HG03432 (cell line): Measurements from ENCODE around the gene SCPEP1.
"Not testable (repeated sequence)": the region's sequence is repeated elsewhere in the genome, so short reads cannot be mapped to it uniquely, and the experiment has no call there.

Source experiments
- ATAC-seq: cut with Tn5 transposase; IDR thresholded peaks from one replicate; pipeline ENCODE4 v1.9.1; 2021; ENCODE audit warnings: mild to moderate bottlenecking, moderate library complexity; ENCODE audit not compliant: unreplicated experiment

Gene SCPEP1, protein sequence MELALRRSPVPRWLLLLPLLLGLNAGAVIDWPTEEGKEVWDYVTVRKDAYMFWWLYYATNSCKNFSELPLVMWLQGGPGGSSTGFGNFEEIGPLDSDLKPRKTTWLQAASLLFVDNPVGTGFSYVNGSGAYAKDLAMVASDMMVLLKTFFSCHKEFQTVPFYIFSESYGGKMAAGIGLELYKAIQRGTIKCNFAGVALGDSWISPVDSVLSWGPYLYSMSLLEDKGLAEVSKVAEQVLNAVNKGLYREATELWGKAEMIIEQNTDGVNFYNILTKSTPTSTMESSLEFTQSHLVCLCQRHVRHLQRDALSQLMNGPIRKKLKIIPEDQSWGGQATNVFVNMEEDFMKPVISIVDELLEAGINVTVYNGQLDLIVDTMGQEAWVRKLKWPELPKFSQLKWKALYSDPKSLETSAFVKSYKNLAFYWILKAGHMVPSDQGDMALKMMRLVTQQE

DNA sequence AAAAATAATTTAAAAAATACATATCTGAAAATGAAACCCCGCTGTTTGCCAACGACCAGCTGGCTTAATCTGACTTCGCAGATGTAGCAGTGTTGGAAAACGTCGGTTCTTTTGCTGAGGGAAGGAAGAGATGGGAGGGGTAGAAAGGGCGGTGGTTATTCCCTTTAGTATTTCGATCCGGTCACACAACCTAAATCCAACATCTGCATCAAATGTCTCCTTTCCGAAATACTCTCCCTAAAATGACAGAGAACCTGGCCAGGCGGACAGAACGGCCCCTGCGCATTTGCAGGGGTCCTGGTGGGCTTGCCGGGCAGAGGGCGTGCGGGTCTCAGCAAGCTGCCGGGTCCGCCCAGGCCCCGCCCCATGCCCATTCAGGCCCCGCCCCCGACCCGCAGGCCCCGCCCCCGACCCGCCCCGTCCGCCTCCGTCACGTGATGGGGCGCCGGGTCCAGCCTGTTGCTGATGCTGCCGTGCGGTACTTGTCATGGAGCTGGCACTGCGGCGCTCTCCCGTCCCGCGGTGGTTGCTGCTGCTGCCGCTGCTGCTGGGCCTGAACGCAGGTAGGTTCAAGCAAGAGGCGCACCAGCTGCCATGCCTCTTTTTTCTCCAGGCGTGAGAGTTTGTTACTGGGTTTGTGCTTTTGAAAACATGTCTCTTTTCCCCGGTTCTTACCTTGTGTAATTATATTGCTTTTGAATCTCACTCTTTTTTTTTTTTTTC lies at the start of gene SCPEP1:
TSS of gene SCPEP1 (plus strand) at position 459 of the 723 bp plus-strand sequence. CDS start at position 488, 29 bp downstream.
- ATAC-seq = peak; percentile 81

DNA sequence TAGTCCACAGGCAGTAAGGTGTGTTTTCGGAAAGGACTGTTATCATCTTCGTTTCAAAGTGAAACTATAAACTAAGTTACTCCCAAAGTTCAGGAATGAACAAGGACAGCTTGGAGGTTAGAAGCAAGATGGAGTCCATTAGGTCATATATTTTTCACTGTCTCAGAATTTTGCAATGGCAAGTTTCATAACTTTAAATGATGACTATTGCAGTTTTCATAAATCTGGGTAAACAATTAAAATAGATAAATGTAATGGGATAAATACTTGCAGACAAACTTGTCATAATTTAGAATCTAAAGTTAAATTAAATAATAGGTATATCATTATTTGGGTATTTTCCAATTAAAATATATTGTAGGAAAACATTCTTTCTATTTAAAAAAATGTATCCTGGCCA lies 49.3 kb upstream of the SCPEP1 start:
- no peak for ATAC-seq

DNA sequence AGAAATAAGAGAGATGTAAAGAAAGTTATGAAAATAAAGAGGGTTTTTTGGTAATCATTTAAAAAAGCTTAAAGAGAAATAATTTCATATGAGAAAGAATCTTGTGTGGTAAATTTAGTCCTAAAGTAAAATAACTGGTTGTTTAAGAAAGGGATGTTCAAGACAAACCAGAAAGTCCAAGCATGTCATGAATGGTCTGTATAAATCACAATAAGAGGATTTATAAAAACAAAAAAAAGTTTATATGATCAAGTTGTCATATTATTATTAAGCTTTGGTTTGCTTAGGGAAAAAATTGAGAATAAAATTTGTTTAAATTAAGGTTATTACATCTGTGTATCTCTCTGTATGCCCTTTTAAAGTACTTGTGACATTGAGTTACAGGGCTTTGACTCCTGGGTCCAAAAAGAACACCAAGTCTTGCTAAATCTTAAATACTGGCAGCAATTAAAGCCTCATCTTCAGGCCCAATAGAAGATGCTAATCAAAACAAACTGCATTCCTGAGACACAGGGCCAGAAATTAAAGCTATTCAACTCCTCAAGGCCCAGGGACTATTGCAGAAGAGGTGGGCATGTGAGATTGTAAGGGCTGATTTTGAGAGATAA lies 48.5 kb upstream of the SCPEP1 start:
- no peak for ATAC-seq

DNA sequence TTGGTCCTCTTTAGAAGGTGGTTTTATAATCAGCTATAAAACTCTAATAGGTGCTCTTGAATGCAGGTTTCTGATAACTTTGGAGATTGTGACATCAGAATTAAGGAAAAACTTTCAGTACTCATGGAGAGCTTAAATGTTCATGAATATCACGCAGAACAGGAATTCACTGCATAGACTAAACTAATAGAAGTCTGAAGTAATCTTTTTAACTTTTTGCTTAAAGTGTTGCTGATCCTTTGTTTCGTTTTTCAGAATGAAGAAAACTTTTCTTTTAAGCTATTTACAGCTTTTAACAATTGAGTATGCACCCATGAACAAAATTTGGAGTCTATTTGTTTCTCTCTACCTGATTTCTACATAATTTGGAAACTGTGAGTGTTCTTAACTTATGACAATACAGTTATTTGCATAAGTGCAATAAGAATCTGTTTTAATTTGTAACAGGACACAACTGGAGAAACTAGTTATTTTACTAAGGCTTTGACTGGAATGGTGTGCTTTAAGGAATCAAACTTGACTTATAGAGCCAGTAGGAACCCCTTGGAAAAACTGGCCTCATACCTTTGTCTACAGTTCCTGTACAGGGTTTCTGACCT lies 47.1 kb upstream of the SCPEP1 start:
- ATAC-seq = no peak

DNA sequence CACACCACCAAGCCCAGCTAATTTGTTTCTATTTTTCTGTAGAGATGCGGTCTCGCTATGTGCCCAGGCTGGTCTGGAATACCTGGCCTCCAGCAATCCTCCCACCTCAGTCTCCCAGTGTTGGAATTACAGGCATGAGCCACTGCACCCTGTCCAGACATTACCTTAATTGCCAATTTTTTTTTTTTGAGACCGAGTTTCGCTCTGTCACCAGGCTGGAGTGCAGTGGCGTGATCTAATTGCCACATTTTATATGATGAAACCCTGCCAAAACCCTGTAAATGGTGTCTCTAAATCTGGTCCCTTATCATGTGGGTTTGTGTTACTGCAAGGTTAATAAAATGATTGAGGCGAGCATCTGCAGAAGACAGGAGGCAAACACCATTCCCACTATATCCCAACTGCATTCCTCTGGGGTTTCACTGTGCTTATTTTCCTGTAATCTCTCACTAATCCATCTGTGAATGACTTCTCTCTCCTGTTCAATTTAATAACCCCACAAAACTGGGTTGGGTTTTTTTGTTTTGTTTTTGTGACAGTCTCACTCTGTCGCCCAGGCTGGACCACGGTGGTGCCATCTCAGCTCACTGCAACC lies 44.7 kb upstream of the SCPEP1 start:
- no peak for ATAC-seq

DNA sequence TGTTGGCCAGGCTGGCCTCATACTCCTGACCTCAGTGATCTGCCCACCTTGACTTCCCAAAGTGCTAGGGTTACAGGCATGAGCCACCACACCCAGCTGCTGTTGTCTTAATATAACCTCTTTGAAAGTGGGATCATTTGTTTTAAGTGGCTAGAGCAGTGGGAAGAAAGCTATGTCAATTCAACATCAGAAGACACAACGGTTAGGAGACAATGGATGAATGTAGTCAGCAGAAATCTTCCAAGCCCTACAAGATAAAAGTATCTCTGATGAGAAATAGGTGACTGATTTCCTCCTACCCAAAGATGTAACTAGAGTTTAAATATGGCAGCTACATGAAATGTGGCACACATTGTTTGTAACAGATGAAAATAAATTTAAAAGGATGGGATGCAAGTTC lies 44.1 kb upstream of the SCPEP1 start:
- no peak for ATAC-seq

DNA sequence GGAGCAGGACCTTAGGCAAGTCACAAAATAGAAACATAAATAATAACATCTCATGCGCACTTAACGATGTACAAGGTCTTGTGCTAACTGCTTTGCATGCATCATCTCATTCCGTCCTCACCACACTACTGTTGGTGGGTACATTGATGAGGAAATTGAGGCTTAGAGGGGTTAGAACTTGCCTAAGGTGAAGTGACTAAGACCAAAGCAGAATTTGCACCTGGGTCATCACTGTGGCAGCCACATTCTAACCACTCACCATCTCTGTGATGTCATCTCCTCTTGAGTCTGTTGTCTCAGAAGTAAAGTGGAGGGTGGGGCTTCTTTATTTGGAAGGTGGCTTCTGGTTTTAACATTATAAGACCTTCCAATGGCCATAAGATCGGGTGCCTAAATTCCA lies 43.7 kb upstream of the SCPEP1 start:
- no peak for ATAC-seq

DNA sequence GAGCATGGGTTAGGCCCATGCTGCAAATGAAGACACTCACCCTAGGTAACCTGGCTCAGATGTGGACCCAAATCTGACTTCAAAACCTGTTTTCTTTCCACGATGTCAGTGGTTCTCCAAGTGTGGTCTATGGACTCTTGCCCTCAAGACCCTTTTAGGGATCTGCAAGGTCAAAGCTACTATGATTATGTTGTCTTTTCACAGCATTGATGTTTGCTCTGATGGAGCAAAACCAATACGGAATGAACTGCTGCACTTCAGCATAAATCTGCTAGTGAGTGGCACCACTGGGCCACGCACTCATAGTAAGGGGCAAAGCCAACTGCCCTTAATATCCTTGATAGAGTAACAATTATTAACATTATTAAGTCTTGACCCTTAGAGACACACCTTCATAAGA lies 42.5 kb upstream of the SCPEP1 start:
- no peak for ATAC-seq

DNA sequence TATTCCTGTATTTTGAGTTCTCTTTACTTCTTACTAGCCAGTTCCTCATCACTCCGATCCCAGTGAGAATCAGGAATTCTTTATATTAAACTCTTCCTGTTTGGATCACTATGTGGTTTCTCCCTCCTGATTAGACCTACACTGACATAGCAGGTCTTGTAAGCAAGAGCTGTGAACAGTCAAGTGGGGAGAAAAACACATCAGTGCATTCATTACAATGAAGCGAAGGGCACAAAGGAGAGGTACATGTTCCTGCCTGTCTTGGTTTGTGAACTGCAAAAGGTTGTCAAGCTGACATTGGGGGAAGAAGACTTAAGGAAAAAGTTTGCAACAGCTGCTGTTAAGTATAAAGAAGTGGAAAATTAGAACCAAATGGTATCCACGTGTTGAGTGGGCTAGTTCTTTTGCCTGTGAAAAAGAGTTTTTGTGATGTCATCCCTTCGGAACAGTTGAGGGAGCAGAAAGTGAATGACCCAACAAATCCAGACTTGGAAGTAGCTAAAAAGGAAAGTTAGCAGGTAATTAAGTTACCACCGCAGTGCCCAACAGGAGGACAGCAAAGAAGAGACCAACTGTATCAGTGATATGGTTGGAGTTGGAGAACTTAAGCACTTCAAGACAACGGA lies 41.1 kb upstream of the SCPEP1 start:
- ATAC-seq = no peak

DNA sequence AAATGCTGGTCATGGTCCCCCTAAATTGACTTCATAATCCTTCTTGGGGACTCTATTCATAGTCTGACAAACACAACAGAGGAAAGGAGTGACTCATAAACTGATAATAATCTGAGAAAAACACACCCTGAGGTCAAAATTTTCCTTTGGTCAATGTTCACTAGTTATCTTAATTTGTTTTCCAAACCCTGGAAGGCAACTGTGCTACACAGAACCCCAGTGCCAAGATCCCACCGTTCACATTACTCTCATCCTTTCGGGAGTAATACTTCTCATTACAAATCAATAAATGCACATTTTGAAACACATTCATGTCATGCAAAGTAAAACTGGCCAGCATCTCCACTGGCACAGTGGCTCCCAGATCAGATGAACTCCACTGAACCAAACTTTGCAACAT lies 40.2 kb upstream of the SCPEP1 start:
- ATAC-seq = no peak

DNA sequence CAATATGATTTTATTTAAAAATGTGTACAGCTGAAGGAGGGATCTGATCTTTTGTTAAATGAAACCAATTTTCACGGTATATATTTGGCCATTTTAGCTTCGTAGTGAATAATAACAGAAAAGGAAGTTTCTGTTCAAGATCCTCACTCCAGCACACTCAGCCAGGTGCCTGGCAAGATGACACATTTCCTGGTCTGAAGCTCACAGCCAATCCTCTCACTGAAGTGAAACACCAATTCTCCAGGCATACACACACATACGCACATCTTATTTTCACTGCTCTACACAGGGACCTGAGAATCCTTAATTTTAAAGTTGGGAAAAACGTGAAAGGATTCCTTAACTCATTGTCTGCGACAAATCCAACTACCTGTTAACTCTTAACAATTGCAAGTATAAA lies 39.7 kb upstream of the SCPEP1 start:
- ATAC-seq = not testable (repeated sequence)

DNA sequence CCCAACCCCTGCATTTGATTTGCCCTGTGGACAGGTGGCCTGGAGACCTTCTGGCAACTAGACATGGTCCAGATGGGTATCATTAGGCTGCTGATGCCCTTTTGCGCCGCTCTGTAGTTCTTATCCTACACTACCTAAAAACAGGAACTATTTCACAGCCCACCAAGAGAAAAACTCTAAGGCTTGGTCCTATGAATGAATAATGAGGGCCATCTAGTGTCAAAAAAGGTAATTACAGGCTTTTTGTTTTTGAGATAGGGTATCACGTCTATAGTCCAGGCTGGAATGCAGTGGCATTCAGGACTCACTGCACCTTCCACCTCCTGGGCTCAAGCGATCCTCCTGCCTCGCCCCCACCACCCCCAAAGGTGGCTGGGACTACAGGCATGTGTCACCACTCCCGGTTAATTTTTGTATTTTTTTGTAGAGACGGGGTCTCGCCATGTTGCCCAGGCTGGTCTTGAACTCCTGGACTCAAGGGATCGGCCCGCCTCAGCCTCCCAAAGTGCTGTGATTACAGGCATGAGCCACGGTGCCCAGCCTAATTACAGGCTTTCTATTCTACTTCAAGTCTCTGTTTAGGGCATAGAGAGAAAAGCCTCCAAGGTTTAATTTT lies 38.0 kb upstream of the SCPEP1 start:
- ATAC-seq = peak; percentile 60

DNA sequence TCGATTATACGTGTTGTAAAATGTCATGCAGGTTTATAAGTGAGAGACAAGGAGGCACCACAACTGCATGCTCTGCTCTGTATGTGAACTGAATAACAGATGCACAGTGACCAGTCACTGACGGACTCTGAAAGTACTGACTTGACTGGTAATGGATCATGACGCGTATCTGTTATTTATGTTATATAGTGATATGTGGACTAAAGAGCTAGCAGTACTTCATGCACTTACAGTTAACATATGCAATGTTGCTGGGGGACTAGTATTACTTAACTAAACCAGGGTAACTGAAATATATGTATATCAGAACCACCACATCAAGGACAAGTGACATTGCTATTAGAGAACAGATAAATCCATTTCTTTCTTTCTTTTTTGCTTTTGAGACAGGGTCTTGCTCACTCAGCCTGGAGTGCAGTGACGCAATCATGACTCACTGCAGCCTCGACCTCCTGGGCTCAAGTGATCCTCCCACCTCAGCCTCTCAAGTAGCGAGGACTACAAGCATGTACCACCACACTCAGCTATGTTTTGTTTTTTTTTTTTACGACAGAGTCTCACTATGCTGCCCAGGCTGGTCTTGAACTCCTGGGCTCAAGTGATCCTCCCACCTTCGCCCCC lies 34.3 kb upstream of the SCPEP1 start:
- no peak for ATAC-seq

DNA sequence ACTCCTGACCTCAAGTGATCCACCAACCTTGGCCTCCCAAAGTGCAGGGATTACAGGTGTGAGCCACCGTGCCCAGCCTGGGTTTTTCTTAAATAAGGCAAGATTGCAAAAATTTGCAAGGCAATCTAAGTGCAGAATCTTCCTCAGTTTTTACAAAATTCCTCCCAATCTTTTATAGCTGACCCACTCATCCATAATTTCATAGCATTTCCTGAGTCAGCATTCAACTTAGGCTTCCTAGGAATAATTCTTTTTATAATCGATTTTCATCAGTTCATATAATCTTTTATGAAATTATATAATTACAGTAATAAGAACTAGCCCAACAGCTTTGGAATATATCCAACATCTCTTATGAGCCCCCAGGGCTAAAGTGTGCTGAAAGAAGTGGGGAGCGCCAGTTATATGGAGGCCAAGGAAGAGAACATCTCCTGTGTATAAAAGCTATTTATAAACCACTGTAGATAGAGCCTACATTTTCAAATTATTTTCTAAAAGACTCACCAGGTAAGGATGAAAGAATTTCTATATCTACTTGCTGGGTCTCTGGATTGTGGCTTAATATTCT lies 31.9 kb upstream of the SCPEP1 start:
- no peak for ATAC-seq

DNA sequence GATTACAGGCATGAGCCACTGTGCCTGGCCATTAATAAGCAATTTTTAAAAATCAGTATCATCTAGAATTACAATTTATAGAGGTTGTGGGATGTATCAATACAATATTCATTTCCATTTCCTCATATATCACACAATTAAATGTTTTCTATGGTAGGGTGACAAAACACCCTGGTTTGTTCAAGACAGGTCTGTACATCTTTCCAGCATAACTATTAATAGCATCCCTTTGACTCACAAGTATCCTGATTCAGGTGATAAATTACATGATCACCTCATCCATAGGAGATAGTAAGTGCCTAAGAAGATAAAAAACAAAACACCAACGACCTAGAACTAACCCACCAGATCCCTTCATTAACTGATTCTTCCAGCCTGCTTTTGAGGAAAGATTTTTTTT lies 30.2 kb upstream of the SCPEP1 start:
- ATAC-seq = no peak

DNA sequence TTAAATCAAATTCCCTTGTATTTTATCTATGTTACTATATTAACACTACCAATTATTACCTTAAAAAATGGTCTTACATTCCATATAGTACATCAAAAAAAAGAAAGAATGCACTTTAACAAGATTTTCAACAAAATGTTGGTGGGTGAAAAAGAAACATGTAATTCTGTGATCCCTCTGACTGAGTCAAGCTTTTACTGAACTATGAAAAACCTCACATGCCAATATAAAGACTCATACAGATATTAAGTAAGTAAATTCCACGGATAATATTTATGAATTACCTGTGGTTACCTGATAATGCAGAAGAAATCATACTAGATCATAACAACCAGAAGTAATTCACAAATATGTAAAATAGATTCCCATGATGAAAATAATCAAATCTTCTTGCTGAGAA lies 29.4 kb upstream of the SCPEP1 start:
- ATAC-seq = no peak

DNA sequence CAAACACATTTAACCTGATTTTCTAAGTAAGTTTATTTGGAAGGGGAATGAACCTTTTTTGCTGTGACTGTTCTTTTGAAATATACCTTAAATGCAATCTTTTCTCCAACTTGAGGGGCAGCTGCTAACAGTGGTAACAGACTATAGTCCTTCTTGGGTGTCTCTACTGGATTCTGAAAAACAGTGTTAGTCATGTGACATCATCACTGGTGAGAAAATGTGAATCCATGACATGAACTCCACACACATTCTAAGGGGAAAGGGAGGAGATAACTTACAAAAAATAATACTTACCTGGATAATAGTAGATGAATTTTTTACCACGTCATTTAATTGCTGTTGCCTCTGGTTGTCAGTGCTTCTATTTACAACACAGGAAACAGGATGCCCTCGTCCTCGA lies 28.3 kb upstream of the SCPEP1 start:
- ATAC-seq = no peak

DNA sequence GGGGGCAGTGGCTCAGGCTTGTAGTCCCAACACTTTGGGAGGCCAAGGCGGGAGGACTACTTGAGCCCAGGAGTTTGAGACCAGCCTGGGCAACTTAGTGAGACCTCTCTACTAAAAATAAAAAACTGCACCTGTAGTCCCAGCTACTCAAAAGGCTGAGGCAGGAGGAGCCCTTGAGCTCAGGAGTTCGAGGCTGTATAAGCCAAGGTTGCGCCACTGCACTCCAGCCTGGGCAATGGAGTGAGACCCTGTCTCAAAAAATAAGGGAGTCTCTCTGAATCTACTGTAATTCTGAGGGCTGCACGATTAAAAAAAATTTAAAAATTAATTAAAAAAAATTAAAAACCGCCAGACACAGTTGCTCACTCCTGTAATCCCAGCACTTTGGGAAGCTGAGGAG lies 20.9 kb upstream of the SCPEP1 start:
- ATAC-seq = no peak
